ENCODE measurements around the gene CD55.

CD55 gene

GRCh38 chr1:207302618-207303393 lies 18.7 kb upstream of the CD55 start:
- Histone ChIP-seq H3K4me3 (ENCODE audit: low read depth, low read length) (no peak overlapping the region), H3K4me1 (no peaks in the 10 kb centered on the region), H3K9me3 (no peaks in the 10 kb centered on the region), H3K27me3 (peaks cover 18% of the 10 kb centered on the region), H3K36me3 (no peaks in the 10 kb centered on the region)
- no peak for DNase-seq
- TF ChIP-seq, protein P1, sequence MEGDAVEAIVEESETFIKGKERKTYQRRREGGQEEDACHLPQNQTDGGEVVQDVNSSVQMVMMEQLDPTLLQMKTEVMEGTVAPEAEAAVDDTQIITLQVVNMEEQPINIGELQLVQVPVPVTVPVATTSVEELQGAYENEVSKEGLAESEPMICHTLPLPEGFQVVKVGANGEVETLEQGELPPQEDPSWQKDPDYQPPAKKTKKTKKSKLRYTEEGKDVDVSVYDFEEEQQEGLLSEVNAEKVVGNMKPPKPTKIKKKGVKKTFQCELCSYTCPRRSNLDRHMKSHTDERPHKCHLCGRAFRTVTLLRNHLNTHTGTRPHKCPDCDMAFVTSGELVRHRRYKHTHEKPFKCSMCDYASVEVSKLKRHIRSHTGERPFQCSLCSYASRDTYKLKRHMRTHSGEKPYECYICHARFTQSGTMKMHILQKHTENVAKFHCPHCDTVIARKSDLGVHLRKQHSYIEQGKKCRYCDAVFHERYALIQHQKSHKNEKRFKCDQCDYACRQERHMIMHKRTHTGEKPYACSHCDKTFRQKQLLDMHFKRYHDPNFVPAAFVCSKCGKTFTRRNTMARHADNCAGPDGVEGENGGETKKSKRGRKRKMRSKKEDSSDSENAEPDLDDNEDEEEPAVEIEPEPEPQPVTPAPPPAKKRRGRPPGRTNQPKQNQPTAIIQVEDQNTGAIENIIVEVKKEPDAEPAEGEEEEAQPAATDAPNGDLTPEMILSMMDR (IDR thresholded peaks at IDR 0.05; ENCODE audit: low read depth, low read length) = no peak

GRCh38 chr1:207304710-207305488 lies 16.6 kb upstream of the CD55 start:
- TF ChIP-seq, protein P1 (IDR thresholded peaks at IDR 0.05; ENCODE audit: low read depth, low read length) = no peak
- Histone ChIP-seq H3K36me3 (no peaks in the 10 kb centered on the region), H3K27me3 (peaks cover 19% of the 10 kb centered on the region), H3K4me3 (ENCODE audit: low read depth, low read length) (no peak overlapping the region), H3K9me3 (no peaks in the 10 kb centered on the region), H3K4me1 (no peaks in the 10 kb centered on the region)
- no peak for DNase-seq

DNA sequence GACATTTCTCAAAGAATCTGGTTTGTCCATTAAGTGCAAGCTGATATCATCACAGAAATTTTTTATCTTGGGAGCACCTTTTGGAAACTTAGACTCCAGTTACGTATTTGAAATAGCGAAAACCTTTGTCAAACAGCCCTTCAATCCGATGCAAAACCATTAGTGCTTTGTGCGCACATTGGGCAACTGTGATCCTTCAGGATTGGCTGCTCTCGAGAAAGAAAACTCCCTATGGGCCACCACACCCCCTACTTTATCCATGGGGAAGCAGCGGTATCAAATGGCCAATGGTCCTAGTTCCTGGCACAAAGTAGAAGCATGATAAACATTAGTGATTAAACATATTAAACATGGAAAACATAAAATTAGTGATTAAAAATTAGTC lies 16.0 kb upstream of the CD55 start:
- no peak overlapping the region for H3K4me3 ChIP-seq (ENCODE audit: low read depth, low read length)
- H3K4me1 ChIP-seq = no peaks in the 10 kb centered on the region
- H3K36me3 ChIP-seq = no peaks in the 10 kb centered on the region
- no peaks in the 10 kb centered on the region for H3K9me3 ChIP-seq
- TF ChIP-seq, protein P1 (IDR thresholded peaks at IDR 0.05; ENCODE audit: low read depth, low read length) = no peak
- peaks cover 19% of the 10 kb centered on the region for H3K27me3 ChIP-seq
- DNase-seq = no peak

DNA sequence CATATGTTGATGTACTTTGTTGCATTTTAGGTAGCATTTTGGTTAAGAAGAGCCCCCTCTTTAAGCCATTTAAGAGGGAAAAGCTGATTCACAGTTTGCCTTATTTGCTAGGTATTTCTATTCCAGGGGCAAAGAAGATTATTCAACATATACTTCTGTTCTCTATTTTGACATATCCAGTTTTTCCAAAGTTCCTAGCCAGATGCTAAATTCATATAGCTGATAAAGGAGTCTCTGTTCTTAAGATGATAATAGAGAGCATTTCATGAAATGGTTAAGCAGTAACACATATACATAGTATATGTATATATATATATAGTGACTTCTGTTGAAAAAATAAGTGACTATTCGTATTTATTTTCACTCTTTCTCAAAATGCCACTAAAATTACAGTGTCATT lies 15.5 kb upstream of the CD55 start:
- no peaks in the 10 kb centered on the region for H3K9me3 ChIP-seq
- TF ChIP-seq, protein P1 (IDR thresholded peaks at IDR 0.05; ENCODE audit: low read depth, low read length) = no peak
- peaks cover 19% of the 10 kb centered on the region for H3K27me3 ChIP-seq
- H3K4me3 ChIP-seq (ENCODE audit: low read depth, low read length) = no peak overlapping the region
- no peaks in the 10 kb centered on the region for H3K4me1 ChIP-seq
- H3K36me3 ChIP-seq = no peaks in the 10 kb centered on the region
- DNase-seq = no peak

DNA sequence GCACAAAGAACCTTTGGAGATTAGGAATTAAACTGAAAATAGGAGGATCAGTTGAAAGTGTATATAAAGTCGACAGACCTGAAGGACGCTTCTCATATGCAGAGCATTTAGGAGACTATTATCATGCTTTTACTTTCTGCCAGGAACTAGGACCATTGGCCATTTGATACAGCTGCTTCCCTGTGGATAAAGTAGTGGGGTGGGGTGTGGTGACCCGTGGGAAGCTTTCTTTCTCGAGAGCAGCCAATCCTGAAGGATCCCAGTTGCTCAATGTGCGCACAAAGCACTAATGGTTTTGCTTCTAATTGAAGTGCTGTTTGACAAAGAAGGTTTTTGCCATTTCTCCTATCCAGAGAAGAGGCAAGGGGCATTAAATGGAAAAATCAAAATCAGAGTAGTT lies 14.9 kb upstream of the CD55 start:
- H3K27me3 ChIP-seq = peaks cover 22% of the 10 kb centered on the region
- H3K4me3 ChIP-seq (ENCODE audit: low read depth, low read length) = no peak overlapping the region
- no peaks in the 10 kb centered on the region for H3K4me1 ChIP-seq
- no peaks in the 10 kb centered on the region for H3K9me3 ChIP-seq
- no peak for DNase-seq
- H3K36me3 ChIP-seq = no peaks in the 10 kb centered on the region
- TF ChIP-seq, protein P1 (IDR thresholded peaks at IDR 0.05; ENCODE audit: low read depth, low read length) = no peak

Data from BE2C (cell line).